DND-41 (cell line): ENCODE results near the gene GSAP.

Experiments
- CTCF ChIP-seq: IDR thresholded peaks from 2 replicates; pipeline ENCODE4 v1.5.1; 2012; ENCODE audit warnings: borderline replicate concordance, low read length, moderate library complexity, mild to moderate bottlenecking; ENCODE audit not compliant: poor library complexity, severe bottlenecking; ENCODE audit errors: extremely low read depth
- EZH2 ChIP-seq: IDR thresholded peaks from 3 replicates; pipeline ENCODE4 v1.6.1; 2012; ENCODE audit warnings: borderline replicate concordance, low read depth, mild to moderate bottlenecking, moderate library complexity, low read length, inconsistent platforms; ENCODE audit not compliant: severe bottlenecking

DNA sequence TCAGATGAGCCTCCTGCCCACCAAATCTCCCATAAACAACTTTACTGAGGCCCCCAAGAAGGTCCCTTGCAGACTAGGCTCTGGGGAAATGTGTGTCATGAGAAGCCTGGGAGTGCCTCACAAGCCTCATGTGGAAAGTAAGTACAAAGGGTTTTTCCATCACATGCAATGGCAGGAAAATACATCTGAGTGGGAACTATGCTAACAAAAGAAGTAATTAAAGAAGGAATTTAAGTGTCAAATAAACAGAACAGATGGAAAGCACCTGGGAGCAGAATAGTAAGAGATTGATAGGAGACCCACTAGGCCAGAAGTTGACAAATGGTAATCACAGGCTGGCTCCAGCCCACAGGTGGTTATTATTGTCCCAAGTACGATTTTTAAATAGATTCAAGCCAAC, 20.5 kb downstream of the GSAP start:
- TF ChIP-seq CTCF = no peak
- no peak for TF ChIP-seq EZH2
